ENCODE data around the gene TBC1D1. TPM values are rescaled to one million over a fixed set of nuclear protein-coding genes. Genes with fewer than 3 reads are reported as not detected.

The TBC1D1 gene
- total RNA-seq, 1 donor from 2014 or later = 47.1 TPM

DNA sequence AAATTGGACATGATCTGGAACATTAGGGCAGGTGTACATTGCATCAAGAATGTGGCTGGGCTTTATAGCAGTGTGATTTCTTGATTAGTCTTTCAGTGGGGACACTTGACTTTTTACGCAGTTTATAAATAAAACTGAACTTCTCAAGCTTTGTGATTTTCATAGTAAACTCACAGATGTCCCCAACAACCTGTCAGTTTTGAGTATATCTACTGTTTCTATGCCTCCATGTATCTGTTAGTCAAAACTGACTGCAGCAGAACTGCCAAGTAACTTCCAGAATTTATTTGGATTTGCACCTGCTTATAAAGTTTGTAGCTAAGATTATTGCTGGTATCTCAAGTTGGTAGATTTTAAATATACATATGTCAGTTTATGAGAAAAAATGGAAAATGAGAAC lies 89.4 kb downstream of the TBC1D1 start:
- no peak for FAIRE-seq
- H3K4me3 ChIP-seq (ENCODE audit: low read depth, low read length) = no peak overlapping the region
- no peak for TF ChIP-seq CTCF (IDR thresholded peaks at IDR 0.05; ENCODE audit: insufficient read depth, low read length, severe bottlenecking)
- H3K27me3 ChIP-seq (ENCODE audit: control insufficient read depth, insufficient read depth, low read length) = no peaks in the 10 kb centered on the region
- no peaks in the 10 kb centered on the region for H3K36me3 ChIP-seq (ENCODE audit: control insufficient read depth, insufficient read depth, low read length)
- no peak for DNase-seq (ENCODE audit: low read depth)

GRCh38 chr4:37981425-37981824 lies 90.5 kb downstream of the TBC1D1 start:
- no peak for TF ChIP-seq CTCF (IDR thresholded peaks at IDR 0.05; ENCODE audit: insufficient read depth, low read length, severe bottlenecking)
- FAIRE-seq (no peak), DNase-seq (ENCODE audit: low read depth) (no peak)
- no peaks in the 10 kb centered on the region for H3K27me3 ChIP-seq (ENCODE audit: control insufficient read depth, insufficient read depth, low read length)
- no peaks in the 10 kb centered on the region for H3K36me3 ChIP-seq (ENCODE audit: control insufficient read depth, insufficient read depth, low read length)
- no peak overlapping the region for H3K4me3 ChIP-seq (ENCODE audit: low read depth, low read length)

DNA sequence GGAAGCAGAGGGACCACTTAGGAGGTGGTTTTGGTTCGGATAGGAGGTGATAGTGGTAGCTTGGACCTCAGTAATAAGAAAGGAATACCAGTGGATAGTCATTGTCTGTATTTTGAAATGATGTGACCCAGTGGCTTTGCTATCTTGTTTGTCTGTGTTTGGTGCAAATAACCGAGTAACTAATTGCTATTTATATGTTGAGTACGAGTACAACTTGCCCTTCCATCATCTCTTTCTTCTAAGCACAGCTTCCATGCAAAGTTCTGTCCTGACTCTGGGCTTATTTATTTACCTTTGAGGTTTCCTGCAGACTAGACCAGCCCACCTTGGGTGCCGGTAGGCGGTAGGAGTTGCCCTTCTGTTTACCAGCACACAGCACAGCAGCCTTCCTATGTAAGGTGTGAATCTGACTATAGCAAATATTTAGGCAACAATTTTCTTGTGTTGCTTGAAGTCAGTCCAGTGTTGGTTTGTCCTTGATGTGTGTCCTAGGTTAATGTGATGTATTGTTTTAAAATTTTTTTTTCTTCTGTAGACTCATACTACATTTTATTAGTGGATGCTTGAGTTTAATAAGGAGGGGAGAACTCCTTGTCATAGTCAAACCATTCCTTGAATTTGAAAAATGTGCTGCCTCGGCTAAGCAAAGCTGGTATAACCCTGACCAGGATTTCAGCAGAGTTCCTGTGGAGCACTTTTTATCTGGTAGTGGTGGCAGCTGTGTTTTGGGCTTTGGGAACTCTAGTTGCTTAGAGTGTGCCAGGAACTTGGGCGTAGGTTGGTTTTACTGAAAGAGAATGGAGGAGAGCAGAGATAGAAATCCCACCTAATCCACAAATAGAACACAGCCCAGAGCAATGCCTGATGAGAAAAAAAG lies 91.2 kb downstream of the TBC1D1 start:
- FAIRE-seq (no peak), DNase-seq (ENCODE audit: low read depth) (no peak)
- Histone ChIP-seq H3K27me3 (ENCODE audit: control insufficient read depth, insufficient read depth, low read length) (no peaks in the 10 kb centered on the region), H3K36me3 (ENCODE audit: control insufficient read depth, insufficient read depth, low read length) (no peaks in the 10 kb centered on the region), H3K4me3 (ENCODE audit: low read depth, low read length) (no peak overlapping the region)
- TF ChIP-seq CTCF (IDR thresholded peaks at IDR 0.05; ENCODE audit: insufficient read depth, low read length, severe bottlenecking) = no peak

GRCh38 chr4:37982736-37983135 lies 91.9 kb downstream of the TBC1D1 start:
- Histone ChIP-seq H3K27me3 (ENCODE audit: control insufficient read depth, insufficient read depth, low read length) (no peaks in the 10 kb centered on the region), H3K4me3 (ENCODE audit: low read depth, low read length) (no peak overlapping the region), H3K36me3 (ENCODE audit: control insufficient read depth, insufficient read depth, low read length) (no peaks in the 10 kb centered on the region)
- DNase-seq (ENCODE audit: low read depth) (no peak), FAIRE-seq (no peak)
- no peak for TF ChIP-seq CTCF (IDR thresholded peaks at IDR 0.05; ENCODE audit: insufficient read depth, low read length, severe bottlenecking)

DNA sequence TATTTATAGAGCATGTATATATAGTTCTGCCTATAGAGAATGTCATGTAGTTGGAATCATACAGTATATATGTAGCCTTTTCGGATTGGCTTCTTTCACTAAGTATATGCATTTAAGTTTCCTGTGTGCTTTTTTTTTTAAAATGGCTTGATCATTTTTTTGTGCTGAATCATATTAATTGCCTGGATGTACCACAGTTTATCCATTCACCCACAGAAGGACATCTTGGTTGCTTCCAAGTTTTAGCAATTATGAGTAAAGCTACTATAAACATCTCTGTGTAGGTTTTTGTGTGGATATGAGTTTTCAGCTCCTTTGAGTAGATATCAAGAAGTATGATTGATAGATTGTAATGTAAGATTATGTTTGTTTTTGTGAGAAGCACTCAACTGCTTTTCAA lies 93.1 kb downstream of the TBC1D1 start:
- no peak for FAIRE-seq
- no peak for DNase-seq (ENCODE audit: low read depth)
- Histone ChIP-seq H3K27me3 (ENCODE audit: control insufficient read depth, insufficient read depth, low read length) (no peaks in the 10 kb centered on the region), H3K36me3 (ENCODE audit: control insufficient read depth, insufficient read depth, low read length) (no peaks in the 10 kb centered on the region), H3K4me3 (ENCODE audit: low read depth, low read length) (no peak overlapping the region)
- TF ChIP-seq CTCF (IDR thresholded peaks at IDR 0.05; ENCODE audit: insufficient read depth, low read length, severe bottlenecking) = no peak
